GM12801 (cell line): ENCODE measurements around the gene SLC46A2.

Source experiments
- TF ChIP-seq, protein P1 (sequence below): IDR thresholded peaks from one replicate; pipeline ENCODE4 v1.5.1; 2011; ENCODE audit warnings: control low read depth; ENCODE audit not compliant: insufficient read length; ENCODE audit errors: extremely low read depth

Gene SLC46A2, protein sequence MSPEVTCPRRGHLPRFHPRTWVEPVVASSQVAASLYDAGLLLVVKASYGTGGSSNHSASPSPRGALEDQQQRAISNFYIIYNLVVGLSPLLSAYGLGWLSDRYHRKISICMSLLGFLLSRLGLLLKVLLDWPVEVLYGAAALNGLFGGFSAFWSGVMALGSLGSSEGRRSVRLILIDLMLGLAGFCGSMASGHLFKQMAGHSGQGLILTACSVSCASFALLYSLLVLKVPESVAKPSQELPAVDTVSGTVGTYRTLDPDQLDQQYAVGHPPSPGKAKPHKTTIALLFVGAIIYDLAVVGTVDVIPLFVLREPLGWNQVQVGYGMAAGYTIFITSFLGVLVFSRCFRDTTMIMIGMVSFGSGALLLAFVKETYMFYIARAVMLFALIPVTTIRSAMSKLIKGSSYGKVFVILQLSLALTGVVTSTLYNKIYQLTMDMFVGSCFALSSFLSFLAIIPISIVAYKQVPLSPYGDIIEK

DNA sequence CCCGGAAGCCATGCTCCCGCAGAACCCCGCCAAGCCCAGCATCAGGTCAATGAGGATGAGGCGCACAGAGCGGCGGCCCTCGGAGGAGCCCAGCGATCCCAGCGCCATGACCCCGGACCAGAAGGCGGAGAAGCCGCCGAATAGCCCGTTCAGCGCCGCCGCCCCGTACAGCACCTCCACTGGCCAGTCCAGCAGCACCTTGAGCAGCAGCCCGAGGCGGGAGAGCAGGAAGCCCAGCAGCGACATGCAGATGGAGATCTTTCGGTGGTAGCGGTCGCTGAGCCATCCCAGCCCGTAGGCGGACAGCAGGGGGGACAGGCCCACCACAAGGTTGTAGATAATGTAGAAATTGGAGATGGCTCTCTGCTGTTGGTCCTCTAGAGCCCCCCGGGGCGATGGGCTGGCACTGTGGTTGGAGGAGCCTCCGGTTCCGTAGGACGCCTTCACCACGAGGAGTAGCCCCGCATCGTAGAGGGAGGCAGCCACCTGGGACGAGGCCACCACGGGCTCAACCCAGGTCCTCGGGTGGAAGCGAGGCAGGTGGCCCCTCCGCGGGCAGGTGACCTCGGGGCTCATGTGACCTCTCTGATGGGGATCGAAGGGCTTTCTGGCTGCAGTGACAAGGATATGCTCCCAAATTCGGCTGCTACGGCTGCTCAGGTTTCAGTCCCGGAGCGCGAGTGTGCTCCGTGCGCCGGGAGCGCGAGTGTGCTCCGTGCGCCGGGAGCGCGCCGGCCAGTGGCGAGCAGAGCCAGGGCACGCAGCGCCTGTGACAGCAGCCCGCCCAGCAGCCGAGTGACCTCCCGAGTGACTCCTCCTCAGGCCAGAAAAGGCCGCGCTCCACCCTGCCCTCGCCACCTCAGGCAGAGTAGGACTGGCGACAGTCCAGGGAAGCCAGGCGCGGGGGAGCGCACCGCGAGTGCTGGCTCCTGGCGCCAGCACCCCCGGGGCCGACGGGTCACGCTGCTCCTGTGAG, at the start of gene SLC46A2:
TSS of gene SLC46A2 (minus strand) at position 771 of the 976 bp plus-strand sequence. CDS start at position 576, 195 bp downstream.
- TF ChIP-seq, protein P1, sequence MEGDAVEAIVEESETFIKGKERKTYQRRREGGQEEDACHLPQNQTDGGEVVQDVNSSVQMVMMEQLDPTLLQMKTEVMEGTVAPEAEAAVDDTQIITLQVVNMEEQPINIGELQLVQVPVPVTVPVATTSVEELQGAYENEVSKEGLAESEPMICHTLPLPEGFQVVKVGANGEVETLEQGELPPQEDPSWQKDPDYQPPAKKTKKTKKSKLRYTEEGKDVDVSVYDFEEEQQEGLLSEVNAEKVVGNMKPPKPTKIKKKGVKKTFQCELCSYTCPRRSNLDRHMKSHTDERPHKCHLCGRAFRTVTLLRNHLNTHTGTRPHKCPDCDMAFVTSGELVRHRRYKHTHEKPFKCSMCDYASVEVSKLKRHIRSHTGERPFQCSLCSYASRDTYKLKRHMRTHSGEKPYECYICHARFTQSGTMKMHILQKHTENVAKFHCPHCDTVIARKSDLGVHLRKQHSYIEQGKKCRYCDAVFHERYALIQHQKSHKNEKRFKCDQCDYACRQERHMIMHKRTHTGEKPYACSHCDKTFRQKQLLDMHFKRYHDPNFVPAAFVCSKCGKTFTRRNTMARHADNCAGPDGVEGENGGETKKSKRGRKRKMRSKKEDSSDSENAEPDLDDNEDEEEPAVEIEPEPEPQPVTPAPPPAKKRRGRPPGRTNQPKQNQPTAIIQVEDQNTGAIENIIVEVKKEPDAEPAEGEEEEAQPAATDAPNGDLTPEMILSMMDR = no peak

- TF ChIP-seq, protein P1 = no peak
These were observed 48.7 kb upstream of the SLC46A2 start for GRCh38 chr9:112939418-112939817.

DNA sequence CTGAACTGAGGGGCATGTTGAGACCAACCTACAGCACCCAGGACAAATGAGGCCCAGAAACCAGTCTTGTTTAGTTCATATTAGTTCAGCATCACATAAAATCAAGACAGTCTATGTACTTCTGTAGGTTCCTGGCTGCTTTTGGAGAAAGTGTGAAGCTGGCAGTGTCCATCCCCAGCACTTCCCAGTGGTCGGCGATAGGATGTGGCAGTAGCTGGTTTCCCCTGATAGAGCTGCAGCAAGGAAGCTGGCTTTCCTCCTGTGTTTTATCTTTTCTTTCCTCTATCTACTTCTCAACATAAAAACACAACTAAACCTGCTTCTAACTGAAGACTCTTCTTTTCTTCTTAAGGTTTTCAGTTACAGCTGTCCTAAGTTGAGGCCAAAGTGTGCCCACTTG, 43.0 kb upstream of the SLC46A2 start:
- TF ChIP-seq, protein P1 = no peak

DNA sequence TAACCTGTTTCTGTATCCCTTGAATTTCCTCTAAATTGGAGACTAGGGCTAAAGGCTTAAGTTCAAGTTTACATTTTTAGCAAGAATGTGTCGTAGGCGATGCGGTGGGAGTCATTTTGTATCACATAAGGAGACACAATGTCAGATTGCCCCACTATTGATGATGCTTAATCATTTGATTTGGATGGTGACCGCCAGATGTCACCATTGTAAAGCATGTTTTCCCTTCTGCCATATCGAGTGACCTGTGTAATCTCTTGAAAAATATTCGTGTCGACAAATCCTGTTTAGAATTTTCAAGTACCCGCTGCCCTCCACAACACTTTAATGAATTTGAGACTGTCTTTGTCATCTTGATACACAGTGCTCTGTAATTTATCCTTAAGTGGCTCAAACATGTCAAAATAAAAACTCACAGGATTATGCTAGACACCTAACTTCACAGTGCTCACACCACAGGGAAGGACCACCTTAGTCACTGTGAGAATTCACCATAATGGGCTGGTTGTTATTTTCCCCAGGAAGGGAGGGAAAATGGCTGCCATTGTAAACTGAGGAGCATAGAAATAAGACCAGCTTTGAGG, 34.5 kb upstream of the SLC46A2 start:
- TF ChIP-seq, protein P1 = no peak

- TF ChIP-seq, protein P1 = no peak
These were observed 30.9 kb upstream of the SLC46A2 start for GRCh38 chr9:112921549-112921948.

DNA sequence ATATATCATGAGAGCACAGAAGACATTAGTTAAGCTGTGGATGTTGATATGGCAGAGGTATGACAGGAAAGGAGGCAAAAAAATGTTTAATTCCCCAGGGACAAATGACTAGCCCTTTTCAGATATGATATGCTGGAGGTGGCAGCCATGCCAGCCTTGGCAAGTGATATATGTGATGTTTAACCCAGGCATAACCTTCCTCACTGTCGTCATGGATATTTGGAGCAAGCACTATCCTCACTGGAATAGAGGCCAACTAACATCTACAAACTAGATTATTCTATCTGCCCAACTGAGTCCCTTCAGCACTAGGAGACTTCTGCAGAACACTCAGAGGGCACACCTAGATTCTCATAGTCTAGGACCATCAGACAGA, 27.3 kb upstream of the SLC46A2 start:
- TF ChIP-seq, protein P1 = no peak
